Measurements from ENCODE around the gene ZHX3.
"Not testable (repeated sequence)": the region's sequence is repeated elsewhere in the genome, so short reads cannot be mapped to it uniquely, and the experiment has no call there.

ZHX3 gene

DNA sequence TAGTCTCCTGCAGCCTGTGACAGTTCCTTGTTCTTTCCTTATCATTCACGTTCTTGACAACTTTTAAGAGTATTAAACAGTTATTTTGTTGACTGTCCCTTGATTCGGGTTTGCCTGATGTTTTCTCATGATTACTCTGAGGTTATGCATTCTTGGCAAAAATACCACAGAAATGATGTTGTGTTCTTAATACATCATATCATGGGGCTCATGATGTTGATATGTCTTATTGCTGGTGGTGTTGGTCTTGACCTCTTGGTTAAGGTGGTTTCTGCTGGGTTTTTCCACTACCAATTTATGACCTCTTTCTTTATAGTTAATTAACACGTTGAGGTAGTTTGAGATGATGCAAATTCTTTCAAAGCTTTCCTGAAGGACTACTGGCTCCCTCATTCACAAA, 59.1 kb downstream of the ZHX3 start:
- no peak for DNase-seq (ENCODE audit: low read depth)

DNA sequence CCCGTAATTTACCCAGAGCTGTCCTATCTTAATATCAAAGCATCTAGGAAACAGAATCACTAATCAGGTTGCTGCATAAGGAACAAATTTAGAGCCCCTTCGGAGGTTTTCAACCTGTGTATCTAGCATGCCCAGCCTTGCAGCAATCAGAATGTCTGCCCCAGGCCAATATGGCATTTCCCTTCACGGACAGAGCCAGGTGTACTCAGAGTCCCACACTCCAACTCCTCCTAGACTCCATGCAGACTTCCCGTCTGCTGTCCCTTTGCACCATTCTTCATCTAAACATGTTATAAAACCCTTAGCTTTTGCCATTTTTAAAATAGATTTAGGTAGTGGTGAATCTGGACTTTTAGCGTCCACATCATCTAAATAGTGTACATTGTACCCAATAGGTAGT, 61.0 kb downstream of the ZHX3 start:
- DNase-seq (ENCODE audit: low read depth) = no peak

DNA sequence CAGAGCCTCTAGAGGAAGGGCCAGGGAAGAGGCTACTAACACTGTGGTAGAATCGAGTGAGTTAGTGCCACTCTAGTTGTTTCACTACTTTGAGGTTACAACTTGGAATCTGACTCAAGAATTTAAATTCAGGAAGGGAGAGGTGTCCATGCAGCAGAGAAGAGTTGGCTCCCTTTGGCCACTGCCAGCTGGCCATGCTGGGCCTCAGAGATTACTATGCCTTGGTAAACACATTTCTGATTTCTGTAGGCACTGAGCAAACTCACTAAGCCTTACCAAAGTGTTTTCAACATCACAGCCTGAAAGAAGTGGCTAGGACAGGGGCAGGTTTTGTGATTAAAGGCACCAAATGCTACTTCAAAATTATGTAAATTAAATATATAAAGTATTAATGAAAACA, 61.9 kb downstream of the ZHX3 start:
- no peak for DNase-seq (ENCODE audit: low read depth)

DNA sequence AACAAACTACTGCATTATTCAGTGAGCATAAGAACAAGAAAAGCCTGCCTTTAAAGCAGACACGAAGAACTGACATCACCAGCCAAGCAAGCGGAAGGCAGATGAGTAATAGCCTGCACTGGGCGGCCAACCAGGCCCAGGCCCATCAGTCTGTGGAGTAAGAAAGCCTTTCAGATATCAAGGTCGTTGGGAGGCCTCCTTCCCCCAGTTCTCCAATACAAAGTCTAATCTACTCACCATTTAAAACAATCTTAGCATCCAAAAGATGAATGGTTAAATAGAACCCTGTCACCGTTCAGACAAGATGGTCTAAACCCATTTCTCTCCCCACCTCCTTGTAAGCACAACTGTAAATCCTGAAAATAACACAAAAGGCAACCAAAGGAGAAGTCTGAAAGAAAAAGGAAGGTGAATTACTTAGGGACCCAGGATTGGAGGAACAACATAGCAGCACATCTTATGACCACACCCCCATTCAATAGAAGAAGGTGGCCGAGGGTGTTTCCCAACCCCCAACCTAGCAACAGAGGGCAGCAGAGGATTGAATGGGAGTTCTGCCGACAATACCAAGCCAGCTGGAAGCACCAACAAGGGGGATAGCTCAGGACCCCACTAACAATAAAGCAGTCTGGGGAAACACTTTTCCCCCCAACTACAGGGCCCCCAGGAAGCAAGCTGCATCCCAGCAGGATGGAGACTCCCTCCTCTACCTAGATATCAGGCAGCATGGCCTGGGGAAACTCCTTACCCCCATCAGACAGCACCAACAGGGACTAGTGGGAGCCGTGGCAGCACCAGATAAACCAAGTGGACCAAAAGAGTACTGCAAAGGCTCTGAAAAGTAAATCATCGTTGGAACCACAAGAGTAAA, 67.9 kb downstream of the ZHX3 start:
- no peak for DNase-seq (ENCODE audit: low read depth)

DNA sequence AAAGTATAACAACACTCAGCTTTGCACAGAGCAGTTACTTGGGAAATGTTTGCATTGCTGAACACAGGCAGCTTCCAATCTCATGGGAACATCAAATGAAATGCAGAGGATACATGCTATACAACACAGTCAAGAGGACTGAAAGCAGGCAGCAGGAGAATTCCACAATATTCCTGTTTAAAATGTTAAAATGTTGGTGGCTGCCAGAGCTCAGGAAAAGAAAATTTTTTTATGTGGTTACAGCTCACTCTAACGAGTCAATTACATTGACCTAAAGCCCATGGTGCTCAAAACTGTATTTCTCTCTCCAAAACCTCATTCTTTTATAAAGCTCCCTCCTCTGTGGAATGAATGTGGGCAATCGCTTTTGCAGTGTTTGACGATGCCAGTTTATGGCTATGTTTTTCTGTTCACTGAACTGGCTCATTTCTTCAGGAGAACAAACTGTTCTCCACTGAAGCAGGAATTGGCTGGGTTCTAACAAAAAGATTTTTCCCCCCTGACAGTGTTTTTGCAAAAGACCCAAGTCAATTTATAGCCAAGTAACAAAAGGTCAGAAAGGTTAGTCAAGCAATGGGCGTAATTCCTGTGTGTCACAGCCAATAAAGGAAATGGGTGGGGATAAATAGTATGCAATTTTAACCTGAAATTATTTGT, 69.0 kb downstream of the ZHX3 start:
- no peak for DNase-seq (ENCODE audit: low read depth)

DNA sequence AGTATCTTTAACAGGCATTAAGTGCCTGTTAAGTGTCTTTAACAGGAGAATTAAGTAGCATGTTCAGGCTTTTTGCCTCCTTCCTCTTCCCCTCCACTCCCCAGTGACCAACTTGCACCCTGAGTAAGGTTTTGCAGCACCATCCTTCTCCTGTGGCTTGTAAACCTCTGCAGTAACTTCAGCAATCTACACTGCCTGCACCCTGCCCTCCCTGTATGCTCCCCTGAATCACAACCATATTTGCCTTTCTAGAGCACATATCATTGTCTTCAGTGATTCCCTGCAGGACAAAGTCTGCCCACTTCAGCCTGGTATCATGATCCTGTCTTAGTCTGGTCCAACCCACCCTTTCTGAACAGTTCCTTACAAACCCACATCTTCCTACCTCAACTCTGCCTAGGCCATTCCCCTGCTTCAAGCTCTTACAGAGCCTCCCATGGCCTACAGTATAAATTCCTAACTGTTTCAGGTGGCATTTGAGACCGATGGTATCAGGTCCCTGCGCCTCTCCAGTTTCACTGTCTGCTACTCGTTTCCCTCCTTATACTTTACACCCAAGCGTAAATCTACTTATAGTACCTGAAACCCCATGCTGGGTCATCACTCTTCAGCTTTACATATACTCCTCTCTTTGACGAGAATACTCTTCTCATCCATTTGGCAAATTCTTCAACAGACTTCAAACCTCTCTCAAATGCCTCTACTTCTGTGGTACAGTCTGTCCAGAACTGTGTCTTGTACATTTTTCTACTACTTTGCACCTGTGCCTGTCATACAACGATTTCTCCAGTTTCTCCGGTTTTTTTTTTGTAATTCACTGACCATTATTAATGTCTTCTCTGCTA, 69.8 kb downstream of the ZHX3 start:
- DNase-seq (ENCODE audit: low read depth) = no peak

DNA sequence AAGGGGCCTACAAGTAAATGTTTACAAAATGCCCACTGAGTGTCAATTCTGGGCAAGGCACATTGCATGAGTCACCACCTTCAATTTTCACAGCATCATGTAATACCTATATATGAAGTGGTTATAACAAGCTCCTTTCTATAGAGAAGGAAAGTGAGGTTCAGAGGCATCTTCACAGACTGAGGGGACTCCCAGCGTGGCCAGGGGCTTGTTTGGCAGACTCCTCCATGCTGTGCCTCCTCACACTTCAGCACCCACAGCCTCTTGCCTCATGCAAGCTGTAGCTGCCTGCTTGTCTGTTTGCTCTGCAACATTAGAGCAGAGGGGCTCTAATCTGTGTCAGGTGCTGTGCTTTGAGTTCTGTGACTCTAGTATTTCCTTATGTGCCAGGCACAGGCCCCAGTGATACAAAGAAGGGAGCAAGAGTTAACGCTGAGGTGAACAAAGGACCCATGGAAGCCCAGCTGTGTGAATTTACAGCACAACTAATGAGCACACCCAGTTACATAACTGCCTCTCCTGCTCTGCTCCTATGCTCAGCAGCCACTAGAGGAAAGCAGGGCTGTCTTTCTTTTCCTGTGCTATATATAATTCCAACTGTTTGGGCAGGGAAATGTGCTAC, 72.3 kb downstream of the ZHX3 start:
- DNase-seq (ENCODE audit: low read depth) = no peak

DNA sequence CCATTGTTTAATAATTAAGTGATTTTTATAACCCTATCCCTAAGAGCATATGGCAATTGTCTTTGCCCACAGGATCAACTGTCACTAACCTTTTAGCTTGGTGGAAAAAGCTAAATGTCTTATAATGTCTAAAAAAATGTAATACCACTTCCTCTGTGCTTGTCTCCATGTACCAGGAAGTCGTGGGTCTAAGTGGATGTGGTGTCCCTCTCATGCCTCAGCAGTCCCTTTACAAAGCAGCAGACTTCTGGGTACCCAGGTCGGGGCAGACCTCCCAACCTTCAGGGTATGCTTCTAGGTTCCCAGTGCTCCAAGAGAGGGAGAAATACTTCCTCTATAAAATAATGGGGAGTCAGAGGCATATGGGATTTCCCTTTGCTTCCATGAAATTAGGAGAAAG, 74.7 kb downstream of the ZHX3 start:
- DNase-seq (ENCODE audit: low read depth) = no peak

DNA sequence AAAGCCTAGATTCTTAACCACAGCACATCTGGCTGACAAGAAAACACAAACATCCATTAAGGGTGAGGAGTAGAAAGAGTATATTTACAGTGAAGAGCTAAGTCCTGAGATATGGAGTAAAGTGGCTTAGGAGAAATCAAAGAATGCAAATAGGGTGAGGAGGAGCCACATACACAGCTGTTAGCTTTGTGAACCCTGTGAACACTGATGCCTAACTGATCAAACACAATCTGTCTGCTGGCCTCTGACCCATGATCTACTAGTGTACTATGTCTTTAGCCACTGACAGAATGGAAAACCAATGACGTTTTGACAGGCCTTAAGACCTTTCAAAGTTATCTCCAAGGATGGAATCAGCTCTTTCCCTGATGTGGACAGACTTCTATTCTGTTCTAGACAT, 75.2 kb downstream of the ZHX3 start:
- DNase-seq (ENCODE audit: low read depth) = no peak

DNA sequence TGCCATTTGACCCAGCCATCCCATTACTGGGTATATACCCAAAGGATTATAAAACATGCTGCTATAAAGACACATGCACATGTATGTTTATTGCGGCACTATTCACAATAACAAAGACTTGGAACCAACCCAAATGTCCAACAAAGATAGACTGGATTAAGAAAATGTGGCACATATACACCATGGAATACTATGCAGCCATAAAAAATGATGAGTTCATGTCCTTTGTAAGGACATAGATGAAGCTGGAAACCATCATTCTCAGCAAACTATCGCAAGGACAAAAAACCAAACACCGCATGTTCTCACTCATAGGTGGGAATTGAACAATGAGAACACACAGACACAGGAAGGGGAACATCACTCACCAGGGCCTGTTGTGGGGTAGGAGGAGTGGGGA, 80.3 kb downstream of the ZHX3 start:
- DNase-seq (ENCODE audit: low read depth) = not testable (repeated sequence)

DNA sequence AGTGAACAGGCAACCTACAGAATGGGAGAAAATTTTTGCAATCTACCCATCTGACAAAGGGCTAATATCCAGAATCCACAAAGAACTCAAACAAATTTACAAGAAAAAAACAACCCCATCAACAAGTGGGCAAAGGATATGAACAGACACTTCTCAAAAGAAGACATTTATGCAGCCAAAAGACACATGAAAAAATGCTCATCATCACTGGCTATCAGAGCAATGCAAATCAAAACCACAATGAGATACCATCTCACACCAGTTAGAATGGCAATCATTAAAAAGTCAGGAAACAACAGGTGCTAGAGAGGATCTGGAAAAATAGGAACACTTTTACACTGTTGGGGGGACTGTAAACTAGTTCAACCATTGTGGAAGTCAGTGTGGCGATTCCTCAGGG, 80.7 kb downstream of the ZHX3 start:
- not testable (repeated sequence) for DNase-seq (ENCODE audit: low read depth)

DNA sequence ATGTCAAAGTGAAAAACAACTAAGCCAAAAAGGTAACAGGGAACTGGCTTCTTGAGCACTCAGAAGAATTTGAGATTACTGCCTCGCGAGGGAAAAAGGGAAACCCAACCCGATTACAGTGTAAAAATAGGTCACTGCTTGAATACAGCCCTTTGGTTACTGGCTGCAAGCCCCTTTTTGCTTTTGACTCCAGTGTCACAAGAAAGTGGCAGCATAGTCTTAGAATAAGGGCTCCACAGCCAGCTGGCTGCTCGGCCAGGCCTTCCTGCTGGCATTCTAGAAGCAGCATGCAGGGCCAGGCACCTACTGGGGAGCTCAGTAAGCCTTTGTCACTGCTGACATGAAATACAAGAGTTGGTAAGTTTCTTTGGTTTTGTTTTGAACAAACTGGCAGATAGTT, 83.0 kb downstream of the ZHX3 start:
- DNase-seq (ENCODE audit: low read depth) = no peak

DNA sequence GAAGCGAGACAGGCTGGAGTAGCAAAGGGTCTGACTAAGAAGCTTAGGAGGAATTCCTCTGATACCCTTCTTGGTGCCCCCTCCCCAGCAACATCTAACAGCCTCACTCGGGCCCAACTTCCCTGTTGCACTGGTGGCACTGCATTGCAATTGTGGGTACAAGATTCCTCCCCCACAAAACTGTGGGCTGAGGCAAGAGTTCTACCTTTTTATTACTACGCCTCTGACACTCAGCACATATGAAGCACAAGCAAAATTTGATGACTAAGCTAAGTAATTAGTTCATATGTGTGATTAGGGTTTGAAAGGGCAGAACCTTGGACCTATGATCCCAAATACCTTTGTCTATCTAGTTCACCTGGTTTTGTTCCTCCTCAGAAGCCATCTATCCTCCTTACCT, 83.5 kb downstream of the ZHX3 start:
- DNase-seq (ENCODE audit: low read depth) = no peak

DNA sequence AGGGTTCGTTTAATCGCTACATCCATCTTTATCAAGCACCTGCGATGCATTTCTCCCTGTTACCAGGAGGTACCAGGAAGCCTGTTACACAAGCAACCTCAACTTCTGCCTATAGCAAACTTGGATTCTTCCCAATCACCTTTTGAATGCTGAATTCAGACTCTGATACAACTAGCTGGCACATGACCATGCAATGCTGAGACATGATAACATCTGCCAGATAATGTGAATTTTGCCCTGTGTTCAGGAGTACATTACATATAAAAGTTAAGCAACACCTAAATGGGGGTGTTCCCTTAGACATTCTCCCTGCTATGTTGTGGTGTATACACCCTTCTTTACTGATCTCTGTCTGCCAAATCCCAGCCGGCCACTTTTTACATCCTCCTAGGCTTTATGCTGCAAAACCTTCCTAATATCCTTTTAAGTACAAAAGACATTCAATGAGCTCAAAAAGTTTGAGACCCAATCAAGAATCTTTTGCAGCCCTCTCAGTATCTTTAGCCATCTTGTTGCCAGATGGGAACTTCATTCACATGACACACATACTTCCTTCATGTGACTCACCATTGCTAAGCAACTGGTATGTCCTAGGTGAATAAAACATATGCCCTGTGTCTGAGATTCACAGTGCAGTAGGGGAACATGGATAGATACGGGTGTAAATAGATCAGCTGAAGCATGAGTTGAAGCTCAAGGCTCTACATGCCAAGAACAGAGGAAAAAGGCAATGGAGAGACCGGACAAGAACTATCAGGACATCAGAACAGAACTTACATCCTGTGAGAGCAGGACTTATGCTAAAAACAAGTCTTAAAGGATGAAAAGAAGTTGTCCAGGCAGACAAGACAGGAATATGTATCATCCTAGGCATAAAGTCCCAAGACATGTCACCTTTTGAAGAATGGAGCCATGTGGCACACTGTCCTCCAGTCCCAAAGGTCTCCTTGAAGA, 84.3 kb downstream of the ZHX3 start:
- no peak for DNase-seq (ENCODE audit: low read depth)

DNA sequence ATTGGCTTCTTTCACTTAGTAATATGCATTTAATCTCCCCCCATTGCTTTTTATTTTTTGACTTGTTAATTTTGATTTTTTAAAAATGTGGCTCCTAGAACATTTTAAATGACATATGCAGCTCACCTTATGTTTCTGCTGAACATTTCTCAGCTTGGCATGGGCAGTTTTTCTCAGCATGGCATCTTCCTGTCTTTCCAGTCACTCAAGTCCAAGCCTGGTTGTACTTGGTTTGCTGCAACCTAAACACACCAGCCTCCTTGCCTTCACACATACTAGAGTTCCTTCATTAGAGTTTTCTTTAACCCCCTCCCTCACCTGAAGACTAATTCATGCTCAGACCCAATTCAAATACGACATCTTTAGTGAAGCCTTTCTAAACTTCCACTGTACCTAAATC, 86.4 kb downstream of the ZHX3 start:
- DNase-seq (ENCODE audit: low read depth) = no peak

DNA sequence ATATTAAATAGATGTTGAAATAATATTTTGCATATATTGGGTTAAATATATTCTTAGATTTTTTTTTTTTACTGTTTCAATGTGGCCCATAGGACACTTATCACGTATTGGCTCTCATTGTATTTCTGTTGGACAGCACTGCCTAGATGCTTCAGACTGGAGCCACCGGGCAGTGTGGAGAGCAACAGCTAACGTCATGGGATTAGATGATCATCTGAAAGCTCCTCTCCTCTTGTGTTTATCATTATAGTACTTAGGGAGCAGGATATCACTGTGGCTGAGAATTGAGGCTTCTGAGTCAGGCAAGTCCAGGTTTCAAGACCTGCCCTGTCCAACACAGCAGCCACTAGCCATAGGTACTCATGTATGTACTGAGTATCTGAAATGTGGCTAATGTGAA, 87.4 kb downstream of the ZHX3 start:
- no peak for DNase-seq (ENCODE audit: low read depth)

DNA sequence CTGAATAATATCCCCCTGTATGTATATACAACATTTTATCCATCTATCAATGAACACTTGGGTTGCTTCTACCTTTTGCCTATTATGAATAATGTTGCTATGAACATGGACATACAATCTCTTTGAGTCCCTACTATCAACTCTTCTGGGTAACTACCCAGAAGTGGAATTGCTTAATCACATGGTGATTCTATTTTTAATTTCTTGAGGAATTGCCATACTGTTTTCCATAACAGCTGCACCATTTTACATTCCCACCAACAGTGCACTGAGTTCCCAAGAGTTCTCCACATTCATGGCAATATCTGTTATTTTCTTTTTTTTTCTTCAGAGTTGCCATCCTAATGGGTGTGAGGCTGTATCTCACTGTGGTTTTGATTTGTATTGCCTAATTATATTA, 88.3 kb downstream of the ZHX3 start:
- no peak for DNase-seq (ENCODE audit: low read depth)

DNA sequence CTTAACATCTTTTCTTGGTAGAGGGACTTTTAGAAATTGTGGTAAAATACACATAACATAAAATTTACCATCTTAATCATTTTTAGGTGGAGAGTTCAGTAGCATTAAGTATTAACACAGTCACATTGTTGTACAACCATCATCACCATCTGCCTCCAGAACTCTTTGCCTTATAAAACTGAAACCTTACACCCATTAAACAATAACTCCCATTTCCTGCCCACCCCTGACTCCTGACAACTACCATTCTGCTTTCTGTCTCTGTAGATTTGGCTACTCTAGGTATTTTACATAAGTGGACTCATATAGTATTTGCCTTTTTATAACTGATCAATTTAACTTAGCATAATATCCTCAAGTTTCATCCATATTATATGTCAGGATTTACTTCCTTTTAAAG, 88.7 kb downstream of the ZHX3 start:
- no peak for DNase-seq (ENCODE audit: low read depth)

DNA sequence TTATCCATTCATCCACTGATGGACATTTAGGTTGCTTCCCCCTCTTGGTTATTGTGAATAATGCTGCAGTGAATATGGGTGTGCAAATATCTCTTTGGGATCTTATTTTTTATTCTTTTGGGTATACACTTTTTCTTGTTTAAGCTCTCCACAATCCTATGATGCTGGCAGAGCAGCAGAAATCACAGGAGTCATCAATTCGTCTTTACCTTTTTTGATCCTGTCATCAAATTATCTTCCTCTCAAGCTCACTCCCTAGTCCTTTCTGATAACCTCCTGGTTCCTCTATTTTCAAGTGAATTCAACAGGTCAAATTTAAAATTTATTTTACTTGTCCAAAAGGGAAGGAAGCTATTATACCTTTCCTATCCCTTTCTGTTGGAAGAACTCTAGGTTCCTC, 91.1 kb downstream of the ZHX3 start:
- no peak for DNase-seq (ENCODE audit: low read depth)

DNA sequence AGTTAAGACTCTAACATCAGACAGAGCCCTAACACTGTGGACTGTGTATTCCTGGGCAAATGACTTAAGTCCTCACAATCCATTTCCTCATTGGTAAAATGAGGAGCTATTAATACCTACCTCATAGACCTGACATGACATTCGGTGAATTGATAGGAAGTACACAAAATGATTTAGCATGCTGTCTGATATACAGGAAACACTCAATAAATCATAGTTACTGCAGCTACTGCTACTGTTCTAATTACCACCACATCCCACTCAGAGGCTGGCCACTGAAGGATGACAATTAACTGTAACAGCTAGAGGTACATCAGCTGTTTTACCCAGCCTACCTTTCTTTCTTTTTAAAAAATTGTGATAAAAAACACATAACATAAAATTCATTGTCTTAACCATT, 92.4 kb downstream of the ZHX3 start:
- no peak for DNase-seq (ENCODE audit: low read depth)

DNA sequence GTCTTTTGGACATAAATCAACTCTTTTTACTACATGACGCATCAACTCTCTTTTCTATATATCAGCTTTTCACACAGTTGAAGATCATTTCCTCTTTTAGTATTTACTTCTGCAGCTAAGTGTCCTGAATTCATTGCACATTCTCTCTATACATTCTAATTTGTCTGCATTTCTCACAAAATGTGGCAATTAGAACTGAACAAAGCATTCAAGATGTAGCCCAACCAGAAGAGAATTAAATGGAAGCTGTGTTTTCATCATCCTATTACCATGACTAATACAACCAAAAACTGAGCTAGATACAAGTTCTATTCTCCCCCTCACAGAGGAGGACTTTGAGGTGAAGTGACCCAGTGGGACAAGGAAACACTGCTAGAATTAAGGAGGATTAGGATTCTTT, 93.2 kb downstream of the ZHX3 start:
- no peak for DNase-seq (ENCODE audit: low read depth)

Measured in CMK (cell line).